AG10803 (cell line): ENCODE data around the gene P2RX6.

Experiments
- DNase-seq: peaks from one replicate; pipeline ENCODE4 v3.0.0; 2010; ENCODE audit warnings: low read depth
- H3K4me3 ChIP-seq: 2 replicates; pipeline ENCODE4 v1.5.1; 2011; ENCODE audit warnings: mild to moderate bottlenecking, low read length, control low read depth
- CTCF ChIP-seq: conservative IDR thresholded peaks from 2 replicates; pipeline ENCODE4 v1.5.1; 2011; ENCODE audit warnings: mild to moderate bottlenecking, low read length, control low read depth, inconsistent platforms

The P2RX6 gene

GRCh38 chr22:20976291-20976877, 38.6 kb upstream of the P2RX6 start:
- DNase-seq = no peak
- no peak overlapping the region for H3K4me3 ChIP-seq
- TF ChIP-seq CTCF = no peak

GRCh38 chr22:20977019-20977418, 37.9 kb upstream of the P2RX6 start:
- DNase-seq = no peak
- TF ChIP-seq CTCF = no peak
- H3K4me3 ChIP-seq = no peak overlapping the region

GRCh38 chr22:20977516-20978170, 37.3 kb upstream of the P2RX6 start:
- TF ChIP-seq CTCF = no peak
- no peak for DNase-seq
- H3K4me3 ChIP-seq = no peak overlapping the region

GRCh38 chr22:20978419-20978818, 36.5 kb upstream of the P2RX6 start:
- no peak overlapping the region for H3K4me3 ChIP-seq
- DNase-seq = no peak
- no peak for TF ChIP-seq CTCF

- peak; percentile 54 for DNase-seq
- no peak for TF ChIP-seq CTCF
- peak overlapping the region; percentile 22 for H3K4me3 ChIP-seq
Observed at GRCh38 chr22:20979243-20979809, 35.6 kb upstream of the P2RX6 start.

- peak overlapping the region; percentile 22 for H3K4me3 ChIP-seq
- DNase-seq = no peak
- TF ChIP-seq CTCF = no peak
Observed at GRCh38 chr22:20979940-20980453, 35.0 kb upstream of the P2RX6 start.

- no peak for DNase-seq
- no peak for TF ChIP-seq CTCF
- H3K4me3 ChIP-seq = no peak overlapping the region
Observed at GRCh38 chr22:20980523-20980922, 34.4 kb upstream of the P2RX6 start.
